GM10847 (cell line): ENCODE data around the gene MAPT.

Experiments
- POLR2A ChIP-seq: IDR thresholded peaks from 2 replicates; pipeline ENCODE4 v1.6.1; 2011; ENCODE audit not compliant: insufficient read length; ENCODE audit errors: extremely low read depth

The MAPT gene

GRCh38 chr17:45963283-45963682 is 68.9 kb downstream of the MAPT start:
- no peak for TF ChIP-seq POLR2A

GRCh38 chr17:45963889-45964288 is 69.5 kb downstream of the MAPT start:
- no peak for TF ChIP-seq POLR2A

DNA sequence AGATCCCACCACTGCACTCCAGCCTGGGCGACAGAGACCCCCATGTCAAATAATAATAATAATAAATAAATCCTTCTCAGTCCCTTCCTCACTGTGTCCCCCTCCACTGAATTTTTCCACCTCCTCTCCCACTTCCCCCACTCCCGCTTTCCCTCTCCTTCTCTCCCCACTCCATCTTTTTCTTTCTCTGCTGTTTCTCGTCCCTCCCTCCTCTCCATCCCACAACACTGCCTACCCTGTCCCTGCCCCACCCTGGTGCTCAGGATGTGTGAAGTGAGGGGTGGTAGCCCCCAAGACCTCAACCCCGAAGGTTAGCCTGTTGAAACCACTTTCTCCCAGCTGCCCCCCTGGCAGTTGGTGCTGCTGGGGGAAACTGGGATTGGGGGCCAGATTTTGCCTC is 70.3 kb downstream of the MAPT start:
- TF ChIP-seq POLR2A: no peak

DNA sequence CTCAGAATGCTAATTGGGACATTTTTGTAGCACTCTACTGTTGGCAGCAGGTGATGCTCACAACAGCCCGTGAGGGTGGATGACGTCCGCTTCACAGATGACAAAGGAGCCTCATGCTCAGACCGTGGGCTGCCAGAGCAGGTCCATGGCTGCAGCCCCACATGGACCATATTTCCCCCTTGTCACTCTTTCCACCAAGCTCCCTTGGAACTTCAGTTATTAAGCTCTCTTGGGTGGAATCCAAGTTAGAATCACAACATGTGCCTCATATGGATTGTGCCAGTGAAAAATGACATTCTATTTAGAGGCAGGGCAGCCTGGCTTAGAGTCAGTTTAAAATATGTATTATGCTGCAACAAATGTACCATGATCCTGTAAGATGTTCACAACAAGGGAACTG is 71.5 kb downstream of the MAPT start:
- no peak for TF ChIP-seq POLR2A

- TF ChIP-seq POLR2A: no peak
Observed at GRCh38 chr17:45966606-45967280, 72.4 kb downstream of the MAPT start.

DNA sequence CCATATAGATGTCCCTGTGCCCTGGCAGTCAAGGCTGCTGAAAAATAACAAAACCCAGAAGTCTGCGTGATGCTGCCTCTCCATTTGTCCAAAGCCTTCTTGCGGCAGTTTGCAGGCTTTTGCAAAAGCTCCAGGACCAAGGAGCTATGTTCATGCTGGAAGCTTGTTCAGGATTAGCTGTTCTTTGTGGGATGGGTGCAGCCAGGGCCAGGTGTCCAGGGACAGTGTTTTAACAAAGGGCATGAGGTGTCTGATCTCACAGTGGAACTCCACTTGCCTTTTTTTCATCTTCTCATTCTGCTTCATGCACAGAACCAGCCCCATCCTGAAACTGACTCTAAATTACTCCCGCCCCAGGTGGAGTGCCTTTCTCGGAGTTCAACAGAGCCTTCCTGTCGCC is 73.0 kb downstream of the MAPT start:
- TF ChIP-seq POLR2A: no peak

DNA sequence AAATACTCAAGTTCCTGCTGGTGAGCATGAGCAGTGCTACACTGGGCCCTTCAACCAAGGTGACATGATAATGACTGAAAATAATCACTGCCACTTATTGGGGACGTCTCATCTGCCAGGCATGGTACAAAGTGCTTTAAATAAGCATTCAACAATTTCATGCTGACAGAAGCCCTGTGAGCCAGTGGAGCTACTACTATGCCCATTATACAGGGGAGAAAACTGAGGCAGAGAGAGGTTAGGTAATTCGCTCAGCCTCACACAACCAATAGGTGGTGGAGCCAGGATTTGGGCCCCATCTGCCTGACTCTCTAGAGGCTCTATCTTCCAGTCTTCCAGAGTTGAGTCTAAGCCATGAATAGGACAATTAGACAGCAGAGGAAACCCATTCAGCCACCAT is 74.4 kb downstream of the MAPT start:
- no peak for TF ChIP-seq POLR2A

- no peak for TF ChIP-seq POLR2A
Observed at GRCh38 chr17:45969726-45970125, 75.4 kb downstream of the MAPT start.

DNA sequence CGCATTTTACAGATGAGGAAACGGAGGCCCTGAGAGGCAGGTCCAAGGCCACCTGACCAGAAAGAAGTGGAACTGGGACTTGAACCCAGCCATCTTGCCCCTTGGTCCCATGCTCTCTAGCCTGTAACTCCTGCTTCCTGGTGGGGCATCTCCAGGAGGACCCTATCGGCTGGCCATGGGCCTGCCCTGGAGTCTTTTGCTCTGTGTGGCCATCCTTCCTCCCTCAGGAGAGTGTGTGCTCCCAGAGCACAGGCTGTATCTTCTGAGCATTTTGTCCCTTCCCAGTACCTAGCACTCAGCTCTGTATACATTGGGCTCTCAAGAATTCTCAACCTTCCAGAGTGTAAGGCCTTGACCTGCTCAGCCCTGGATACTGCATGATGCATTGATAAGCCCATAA is 76.3 kb downstream of the MAPT start:
- no peak for TF ChIP-seq POLR2A

DNA sequence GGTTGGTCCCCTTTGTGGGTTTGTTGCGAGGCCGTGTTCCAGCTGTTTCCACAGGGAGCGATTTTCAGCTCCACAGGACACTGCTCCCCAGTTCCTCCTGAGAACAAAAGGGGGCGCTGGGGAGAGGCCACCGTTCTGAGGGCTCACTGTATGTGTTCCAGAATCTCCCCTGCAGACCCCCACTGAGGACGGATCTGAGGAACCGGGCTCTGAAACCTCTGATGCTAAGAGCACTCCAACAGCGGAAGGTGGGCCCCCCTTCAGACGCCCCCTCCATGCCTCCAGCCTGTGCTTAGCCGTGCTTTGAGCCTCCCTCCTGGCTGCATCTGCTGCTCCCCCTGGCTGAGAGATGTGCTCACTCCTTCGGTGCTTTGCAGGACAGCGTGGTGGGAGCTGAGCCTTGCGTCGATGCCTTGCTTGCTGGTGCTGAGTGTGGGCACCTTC is 77.4 kb downstream of the MAPT start:
- TF ChIP-seq POLR2A: no peak

DNA sequence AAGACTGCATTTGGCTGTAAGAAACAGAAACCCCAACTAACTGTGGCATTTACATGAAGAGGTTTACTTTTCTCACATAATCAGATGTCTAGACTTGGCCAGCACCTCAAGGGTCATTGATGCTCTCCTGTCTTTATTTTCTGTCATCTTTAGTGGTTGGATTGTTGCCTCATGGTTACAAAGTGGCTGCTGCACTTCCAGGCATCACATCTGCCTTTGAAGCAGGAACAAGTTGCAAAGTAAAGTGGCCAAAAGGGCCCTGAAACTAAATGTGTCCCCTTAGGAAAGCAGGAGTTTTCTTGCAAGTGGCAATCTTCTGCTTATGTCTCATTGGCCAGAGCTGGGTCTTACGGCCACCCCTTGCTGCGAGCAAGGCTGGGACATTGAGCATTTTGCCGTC is 78.2 kb downstream of the MAPT start:
- no peak for TF ChIP-seq POLR2A

GRCh38 chr17:45973099-45973780 is 78.9 kb downstream of the MAPT start:
- no peak for TF ChIP-seq POLR2A

DNA sequence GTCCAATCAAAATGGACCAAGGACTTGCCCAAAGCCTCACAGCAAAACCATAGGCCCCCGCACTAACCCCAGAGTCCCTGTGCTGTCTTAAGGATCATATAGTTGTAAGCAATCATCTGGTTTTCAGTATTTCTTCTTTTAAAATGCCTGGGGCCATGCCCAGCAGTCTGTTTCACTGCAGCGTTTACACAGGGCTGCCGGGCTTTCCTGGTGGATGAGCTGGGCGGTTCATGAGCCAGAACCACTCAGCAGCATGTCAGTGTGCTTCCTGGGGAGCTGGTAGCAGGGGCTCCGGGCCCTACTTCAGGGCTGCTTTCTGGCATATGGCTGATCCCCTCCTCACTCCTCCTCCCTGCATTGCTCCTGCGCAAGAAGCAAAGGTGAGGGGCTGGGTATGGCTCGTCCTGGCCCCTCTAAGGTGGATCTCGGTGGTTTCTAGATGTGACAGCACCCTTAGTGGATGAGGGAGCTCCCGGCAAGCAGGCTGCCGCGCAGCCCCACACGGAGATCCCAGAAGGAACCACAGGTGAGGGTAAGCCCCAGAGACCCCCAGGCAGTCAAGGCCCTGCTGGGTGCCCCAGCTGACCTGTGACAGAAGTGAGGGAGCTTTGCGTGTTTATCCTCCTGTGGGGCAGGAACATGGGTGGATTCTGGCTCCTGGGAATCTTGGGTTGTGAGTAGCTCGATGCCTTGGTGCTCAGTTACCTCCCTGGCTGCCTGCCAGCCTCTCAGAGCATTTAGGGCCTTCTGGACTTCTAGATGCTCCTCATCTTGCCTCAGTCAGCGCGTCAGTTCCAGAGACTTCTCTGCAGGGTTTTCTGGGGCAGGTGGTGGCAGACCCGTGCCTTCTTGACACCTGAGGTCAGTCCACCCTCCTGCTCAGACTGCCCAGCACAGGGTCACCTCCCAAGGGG is 79.8 kb downstream of the MAPT start:
- TF ChIP-seq POLR2A: no peak

DNA sequence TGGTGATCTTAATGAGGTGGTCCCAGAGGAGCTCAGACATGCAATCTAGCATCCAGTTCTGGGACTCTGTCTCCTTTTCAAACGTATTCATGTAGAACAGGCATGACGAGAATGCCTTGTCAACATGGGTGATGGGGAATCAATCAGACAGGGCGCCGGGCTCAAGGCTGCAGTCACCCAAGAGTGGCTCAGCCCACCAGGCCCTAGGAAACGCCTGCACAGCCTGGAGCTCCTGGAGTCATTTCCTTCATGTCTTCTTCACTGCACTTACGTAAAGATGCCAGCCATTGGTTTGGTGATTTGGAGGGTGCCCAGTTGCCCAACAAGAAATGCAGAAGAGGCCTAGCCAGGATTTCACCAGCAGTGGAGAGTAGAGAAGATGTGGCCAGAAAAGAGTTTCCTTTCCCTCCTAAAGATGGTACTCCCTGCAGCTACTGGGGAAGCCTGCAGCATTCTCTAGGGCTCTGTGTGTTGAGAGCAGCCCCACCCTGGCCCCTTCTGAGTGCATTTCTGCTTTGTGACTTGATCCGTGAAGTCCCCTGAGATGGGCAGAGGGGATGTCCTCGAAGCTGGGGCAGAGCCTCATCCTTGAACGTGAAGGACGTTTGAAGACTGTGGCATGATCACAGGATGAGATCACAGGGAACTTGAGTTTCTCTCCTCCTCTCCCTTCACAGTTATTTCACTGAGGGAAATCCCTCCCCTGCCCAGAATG is 80.7 kb downstream of the MAPT start:
- TF ChIP-seq POLR2A: no peak

DNA sequence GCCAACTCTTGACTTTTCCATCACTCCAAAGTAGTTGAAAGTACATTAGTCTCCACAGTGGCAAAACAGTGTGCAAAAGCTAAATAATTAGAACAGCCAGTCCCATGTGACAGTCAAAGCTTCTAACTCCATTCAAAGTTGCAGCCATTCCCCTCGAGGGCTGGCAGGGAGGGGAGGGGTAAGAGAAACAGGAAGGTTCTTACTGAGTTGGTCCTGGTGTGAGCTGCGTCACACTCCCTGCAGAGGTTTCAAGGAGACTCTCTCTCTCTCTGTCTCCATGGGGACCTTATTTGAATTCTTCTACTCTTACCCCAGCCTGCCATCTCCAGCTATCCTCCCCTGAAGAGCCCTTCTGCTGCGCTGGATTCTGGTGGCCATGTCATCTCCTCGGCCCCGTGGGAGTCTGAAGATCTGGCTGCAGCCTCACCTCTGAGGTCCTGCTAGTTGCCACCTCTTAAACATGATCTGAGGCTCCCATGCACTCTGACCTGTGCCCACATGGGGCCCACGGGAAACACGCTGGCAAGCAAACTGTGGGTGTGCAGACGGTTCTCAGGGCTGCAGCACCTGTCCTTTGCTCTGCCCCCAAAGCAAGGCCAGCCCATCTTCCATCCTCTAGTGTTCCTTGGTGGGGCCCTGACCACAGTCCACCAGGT is 81.4 kb downstream of the MAPT start:
- no peak for TF ChIP-seq POLR2A

DNA sequence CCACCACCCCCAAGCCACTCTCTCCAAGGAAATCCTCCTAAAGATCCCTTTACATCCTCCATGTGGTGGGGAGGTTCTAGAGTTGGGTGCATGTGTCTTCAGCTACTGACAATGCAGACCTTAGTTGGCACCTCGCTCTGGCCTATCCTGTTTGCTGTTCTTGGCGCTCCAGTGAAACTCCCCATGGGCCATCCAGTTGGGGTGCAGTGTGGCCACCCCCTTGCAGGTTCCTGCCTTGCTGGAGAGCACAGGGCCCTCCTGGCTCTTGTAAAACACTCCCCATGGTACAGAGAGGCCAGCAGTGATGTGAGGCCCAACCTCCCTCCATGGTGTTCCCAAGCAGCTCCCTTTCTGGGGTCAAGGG is 82.0 kb downstream of the MAPT start:
- TF ChIP-seq POLR2A: no peak
